EH (cell line): ENCODE measurements around the gene PRRC2A.

Experiments used
- DNase-seq: peaks from one replicate; pipeline ENCODE4 v3.0.0-alpha.2; 2015; ENCODE audit warnings: low read depth

PRRC2A gene

DNA sequence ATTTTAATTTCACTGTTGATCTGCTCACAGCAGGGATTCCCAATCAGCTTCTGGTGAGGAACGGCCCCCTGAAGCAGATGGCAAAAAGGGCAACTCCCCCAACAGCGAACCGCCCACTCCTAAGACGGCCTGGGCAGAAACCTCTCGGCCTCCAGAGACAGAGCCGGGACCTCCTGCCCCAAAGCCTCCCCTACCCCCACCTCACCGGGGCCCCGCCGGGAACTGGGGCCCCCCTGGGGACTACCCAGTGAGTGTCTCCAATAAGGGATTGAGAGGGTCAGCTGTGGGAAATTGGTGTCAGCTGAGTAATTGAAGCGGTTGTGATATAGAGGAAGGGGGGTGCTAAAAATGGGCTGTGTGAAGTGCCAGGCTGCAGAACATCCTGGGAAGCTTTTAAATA is 6.4 kb downstream of the PRRC2A start:
- no peak for DNase-seq

DNA sequence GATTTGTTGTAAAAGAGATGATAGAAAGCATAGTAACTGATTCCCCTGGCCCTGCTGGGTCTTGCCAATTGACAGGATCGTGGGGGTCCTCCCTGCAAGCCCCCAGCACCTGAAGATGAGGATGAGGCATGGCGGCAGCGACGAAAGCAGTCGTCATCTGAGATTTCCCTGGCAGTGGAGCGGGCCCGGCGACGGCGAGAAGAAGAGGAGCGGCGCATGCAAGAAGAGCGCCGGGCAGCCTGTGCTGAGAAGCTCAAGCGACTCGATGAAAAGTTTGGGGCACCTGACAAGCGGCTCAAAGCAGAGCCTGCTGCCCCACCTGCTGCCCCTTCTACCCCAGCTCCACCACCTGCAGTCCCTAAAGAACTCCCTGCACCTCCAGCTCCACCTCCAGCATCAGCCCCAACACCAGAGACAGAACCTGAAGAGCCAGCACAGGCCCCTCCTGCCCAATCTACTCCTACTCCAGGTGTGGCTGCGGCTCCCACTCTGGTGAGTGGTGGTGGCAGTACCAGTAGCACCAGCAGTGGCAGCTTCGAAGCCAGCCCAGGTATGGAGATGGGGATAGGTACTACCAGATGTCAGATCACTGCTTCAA is 7.3 kb downstream of the PRRC2A start:
- no peak for DNase-seq

DNA sequence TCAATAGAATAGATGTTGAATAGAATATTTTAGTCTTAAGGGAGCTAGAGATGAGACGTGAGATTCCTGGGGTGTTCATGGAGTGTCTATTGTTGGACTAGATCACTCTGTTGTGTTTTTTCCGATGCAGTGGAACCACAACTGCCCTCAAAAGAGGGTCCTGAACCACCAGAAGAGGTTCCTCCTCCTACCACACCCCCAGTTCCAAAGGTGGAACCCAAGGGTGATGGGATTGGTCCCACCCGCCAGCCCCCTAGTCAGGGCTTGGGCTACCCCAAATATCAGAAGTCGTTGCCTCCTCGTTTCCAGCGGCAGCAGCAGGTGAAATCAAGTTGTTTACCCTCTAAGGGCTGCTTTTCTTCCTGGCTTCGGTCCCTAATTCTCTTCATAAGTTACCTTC is 8.5 kb downstream of the PRRC2A start:
- DNase-seq: no peak

GRCh38 chr6:31630177-31630934 is 9.8 kb downstream of the PRRC2A start:
- DNase-seq: no peak

- DNase-seq: no peak
These were observed 10.7 kb downstream of the PRRC2A start for GRCh38 chr6:31631209-31631608.

DNA sequence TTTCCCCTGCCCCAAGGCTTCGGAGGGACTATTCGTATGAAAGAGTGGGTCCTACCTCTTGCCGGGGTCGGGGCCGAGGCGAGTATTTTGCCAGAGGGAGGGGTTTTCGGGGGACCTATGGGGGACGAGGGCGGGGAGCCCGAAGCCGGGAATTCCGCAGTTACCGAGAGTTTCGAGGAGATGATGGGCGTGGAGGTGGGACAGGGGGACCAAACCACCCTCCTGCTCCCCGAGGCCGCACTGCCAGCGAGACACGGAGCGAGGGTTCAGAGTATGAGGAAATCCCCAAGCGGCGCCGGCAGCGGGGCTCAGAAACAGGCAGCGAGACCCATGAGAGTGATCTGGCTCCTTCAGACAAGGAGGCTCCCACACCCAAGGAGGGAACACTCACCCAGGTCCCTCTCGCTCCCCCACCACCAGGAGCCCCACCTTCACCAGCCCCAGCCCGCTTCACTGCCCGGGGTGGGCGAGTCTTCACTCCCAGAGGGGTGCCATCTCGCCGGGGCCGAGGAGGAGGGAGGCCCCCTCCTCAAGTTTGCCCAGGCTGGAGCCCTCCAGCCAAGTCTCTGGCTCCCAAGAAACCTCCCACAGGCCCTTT is 11.3 kb downstream of the PRRC2A start:
- DNase-seq: no peak

DNA sequence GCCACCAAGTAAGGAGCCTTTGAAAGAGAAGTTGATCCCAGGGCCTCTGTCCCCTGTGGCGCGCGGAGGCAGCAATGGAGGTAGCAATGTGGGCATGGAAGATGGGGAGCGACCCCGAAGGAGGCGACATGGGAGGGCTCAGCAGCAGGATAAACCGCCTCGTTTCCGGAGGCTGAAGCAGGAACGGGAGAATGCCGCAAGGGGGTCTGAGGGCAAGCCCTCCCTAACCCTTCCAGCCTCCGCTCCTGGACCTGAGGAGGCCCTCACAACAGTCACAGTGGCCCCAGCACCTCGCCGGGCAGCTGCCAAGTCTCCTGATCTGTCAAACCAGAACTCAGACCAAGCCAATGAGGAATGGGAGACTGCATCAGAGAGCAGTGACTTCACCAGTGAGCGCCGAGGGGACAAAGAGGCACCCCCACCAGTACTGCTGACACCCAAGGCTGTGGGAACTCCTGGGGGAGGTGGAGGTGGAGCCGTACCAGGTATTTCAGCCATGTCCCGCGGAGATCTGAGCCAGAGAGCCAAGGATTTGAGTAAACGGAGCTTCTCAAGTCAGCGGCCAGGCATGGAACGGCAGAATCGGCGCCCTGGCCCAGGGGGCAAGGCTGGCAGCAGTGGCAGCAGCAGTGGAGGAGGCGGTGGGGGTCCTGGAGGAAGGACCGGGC is 11.9 kb downstream of the PRRC2A start:
- no peak for DNase-seq

GRCh38 chr6:31633447-31633846 is 12.9 kb downstream of the PRRC2A start:
- no peak for DNase-seq

GRCh38 chr6:31634131-31634530 is 13.6 kb downstream of the PRRC2A start:
- peak; percentile 50 for DNase-seq

GRCh38 chr6:31634969-31635575 is 14.6 kb downstream of the PRRC2A start:
- DNase-seq: no peak

DNA sequence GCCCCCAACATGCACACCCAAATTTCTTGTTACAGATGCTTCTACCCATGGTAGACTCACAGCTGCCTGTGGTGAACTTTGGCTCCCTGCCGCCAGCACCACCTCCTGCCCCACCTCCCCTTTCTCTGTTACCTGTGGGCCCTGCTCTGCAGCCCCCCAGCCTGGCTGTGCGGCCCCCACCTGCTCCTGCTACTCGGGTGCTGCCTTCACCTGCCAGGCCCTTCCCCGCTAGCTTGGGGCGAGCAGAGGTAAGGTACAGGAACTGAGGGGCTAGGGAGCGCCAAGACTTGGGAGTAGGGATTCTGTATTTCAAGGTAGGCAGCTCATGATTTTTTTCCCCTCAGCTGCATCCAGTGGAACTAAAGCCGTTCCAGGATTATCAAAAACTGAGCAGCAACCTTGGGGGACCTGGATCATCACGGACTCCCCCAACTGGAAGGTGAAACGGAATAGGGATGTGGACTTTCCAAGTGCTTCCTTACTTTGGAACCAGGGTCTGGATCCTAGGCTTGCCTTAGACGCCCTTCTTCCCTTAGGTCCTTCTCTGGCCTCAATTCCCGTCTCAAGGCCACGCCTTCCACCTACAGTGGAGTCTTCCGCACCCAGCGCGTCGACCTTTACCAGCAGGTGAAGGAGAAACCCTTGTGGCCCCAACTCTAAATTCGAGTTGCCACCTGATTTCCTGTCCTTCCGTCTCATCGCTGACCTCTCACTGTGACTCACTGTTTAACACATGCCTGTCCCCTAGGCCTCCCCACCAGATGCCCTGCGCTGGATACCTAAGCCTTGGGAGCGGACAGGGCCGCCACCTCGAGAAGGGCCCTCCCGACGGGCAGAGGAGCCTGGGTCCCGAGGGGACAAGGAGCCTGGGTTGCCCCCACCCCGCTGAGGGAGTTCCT is 16.4 kb downstream of the PRRC2A start:
- no peak for DNase-seq

- no peak for DNase-seq
These were observed 18.5 kb downstream of the PRRC2A start for GRCh38 chr6:31639043-31639442.

DNA sequence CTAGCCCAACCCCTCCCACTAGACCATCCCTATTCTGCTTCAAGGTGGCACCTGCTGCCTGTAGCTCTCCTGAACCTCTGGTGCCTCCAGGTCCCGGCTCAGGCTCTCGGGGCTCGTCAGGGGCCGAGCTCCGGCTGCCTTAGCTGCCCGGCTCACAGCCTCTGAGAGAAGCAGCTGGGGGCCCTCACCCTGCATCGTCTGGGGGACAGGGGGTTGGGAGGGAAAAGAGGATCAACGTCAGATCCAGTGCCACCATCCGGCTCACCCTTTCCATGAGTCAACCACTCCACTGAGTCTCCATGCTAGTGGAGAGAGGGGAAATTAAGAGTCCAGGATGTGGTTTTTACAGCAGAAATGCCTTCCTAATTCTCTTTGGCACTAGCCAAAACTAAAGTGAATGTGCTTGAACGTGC is 18.9 kb downstream of the PRRC2A start:
- DNase-seq: peak; percentile 87

DNA sequence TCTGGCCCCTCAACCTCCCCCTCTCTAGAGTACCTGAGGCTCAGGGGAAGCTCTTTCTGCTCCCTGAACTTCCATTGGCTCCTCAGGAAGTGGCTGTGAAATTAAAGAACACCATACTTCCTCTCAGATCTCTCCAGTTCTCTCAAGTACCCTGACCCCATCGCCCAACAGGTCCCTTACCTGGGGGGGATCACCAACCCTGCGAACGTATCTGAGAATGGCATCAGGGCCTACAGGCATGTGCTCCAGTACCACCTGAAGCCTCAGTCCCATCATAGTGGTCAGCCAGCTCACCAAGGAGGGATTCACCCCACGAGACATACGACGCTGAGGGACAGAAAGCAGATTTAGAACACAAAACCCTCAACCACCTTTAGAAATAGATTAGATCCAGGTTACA is 20.1 kb downstream of the PRRC2A start:
- DNase-seq: no peak

- DNase-seq: no peak
These were observed 20.9 kb downstream of the PRRC2A start for GRCh38 chr6:31641370-31641769.

DNA sequence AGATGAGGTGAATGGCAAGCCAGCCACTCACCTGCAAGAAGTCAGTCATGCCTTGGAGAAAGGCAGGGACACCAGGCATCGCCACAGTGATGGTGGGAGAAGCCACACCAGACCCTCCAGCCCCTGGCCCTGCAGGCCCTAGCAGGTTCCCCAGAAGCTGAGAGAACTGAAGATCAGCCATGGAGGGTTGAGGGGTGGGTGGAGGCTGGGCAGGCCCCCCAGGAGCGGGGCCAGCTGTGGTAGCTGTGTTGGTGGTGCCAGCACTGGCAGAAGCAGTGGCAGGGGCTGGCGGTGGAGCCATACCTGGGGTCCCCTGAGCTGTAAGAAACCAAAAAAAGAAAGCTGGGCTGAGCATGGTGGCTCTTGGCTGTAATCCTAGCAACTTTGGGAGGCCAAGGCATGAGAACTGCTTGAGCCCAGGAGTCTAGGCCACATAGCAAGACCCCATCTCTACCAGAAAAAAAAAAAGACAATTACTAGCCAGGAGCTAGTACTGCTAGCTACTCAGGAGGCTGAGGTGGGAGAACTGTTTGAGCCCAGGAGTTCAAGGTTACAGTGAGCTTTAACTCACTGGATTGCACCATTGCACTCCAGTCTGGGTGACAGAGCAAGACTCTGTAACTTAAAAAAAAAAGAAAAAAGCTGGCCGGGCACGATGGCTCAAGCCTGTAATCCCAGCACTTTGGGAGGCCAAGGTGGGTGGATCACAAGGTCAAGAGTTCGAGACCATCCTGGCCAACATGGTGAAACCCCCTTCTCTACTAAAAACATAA is 22.5 kb downstream of the PRRC2A start:
- DNase-seq: no peak

DNA sequence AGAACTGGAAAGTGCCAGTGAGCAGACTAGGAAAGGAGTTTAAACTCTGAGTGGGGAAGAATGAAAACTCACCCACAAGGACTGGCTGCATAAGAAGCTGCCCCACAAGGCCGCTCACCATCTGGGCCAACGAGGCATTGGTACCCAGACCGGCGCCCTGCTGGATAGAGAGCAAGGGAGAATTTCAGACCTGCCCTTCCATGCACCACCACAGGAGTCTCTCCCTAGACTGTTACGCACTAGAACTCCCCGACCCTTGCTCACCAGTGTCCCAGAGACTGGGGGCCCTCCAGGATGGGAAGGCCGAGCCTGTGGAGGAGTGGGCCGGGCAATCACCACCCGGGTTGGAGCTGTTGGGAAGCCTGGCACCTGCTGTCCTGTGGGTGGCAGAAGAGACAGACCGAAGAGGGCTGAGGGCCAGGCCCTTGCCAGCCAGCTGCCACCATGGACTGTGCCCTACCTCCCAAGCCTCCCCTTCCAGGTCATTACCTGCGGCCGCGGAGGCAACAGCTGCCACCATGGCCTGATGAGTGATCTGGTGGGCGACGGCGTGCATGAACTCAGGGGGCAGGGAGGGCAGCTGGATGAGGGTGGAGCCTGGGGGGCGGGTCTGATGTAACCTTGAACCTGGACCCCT is 23.4 kb downstream of the PRRC2A start:
- DNase-seq: no peak

- DNase-seq: no peak
These were observed 24.8 kb downstream of the PRRC2A start for GRCh38 chr6:31645325-31645724.

- DNase-seq: peak; percentile 89
These were observed 31.2 kb downstream of the PRRC2A start for GRCh38 chr6:31651602-31652191.
